Measurements from ENCODE around the gene CSNK2A1.

CSNK2A1 gene

GRCh38 chr20:426566-426965 is 117.0 kb downstream of the CSNK2A1 start:
- H3K4me1 ChIP-seq (ENCODE audit: control insufficient read depth, insufficient read depth, low read length), result no peaks in the 10 kb centered on the region
- no peaks in the 10 kb centered on the region for H3K9me3 ChIP-seq (ENCODE audit: control insufficient read depth, insufficient read depth, low read depth, low read length)
- H3K27ac ChIP-seq (ENCODE audit: low read depth, low read length), result no peak overlapping the region
- H3K9ac ChIP-seq (ENCODE audit: low read length), result no peak overlapping the region
- H3K27me3 ChIP-seq (ENCODE audit: control insufficient read depth, insufficient read depth, low read length), result no peaks in the 10 kb centered on the region
- H3K36me3 ChIP-seq (ENCODE audit: control insufficient read depth, insufficient read depth, low read length), result peaks cover 66% of the 10 kb centered on the region
- no peak overlapping the region for H3K4me3 ChIP-seq (ENCODE audit: low read depth, low read length)
